ENCODE data around the gene TMEM119.
"Not testable (repeated sequence)": the region's sequence is repeated elsewhere in the genome, so short reads cannot be mapped to it uniquely, and the experiment has no call there.

TMEM119 gene

GRCh38 chr12:108638141-108638827 is 40.4 kb upstream of the TMEM119 start:
- H3K9me3 Mint-ChIP-seq = no peaks in the 10 kb centered on the region
- H3K4me1 Mint-ChIP-seq = peaks cover 67% of the 10 kb centered on the region
- no peak overlapping the region for H3K4me3 Mint-ChIP-seq
- DNase-seq (no peak), ATAC-seq (no peak)
- H3K36me3 Mint-ChIP-seq (ENCODE audit: low read depth) = no peaks in the 10 kb centered on the region
- H3K27ac Mint-ChIP-seq = no peak overlapping the region
- H3K27me3 Mint-ChIP-seq = no peaks in the 10 kb centered on the region

GRCh38 chr12:108637222-108637971 is 39.5 kb upstream of the TMEM119 start:
- no peaks in the 10 kb centered on the region for H3K36me3 Mint-ChIP-seq (ENCODE audit: low read depth)
- H3K9me3 Mint-ChIP-seq = no peaks in the 10 kb centered on the region
- H3K4me1 Mint-ChIP-seq = peaks cover 75% of the 10 kb centered on the region
- no peak for ATAC-seq
- H3K27ac Mint-ChIP-seq = peak overlapping the region; percentile 22
- no peak overlapping the region for H3K4me3 Mint-ChIP-seq
- DNase-seq = no peak
- no peaks in the 10 kb centered on the region for H3K27me3 Mint-ChIP-seq

DNA sequence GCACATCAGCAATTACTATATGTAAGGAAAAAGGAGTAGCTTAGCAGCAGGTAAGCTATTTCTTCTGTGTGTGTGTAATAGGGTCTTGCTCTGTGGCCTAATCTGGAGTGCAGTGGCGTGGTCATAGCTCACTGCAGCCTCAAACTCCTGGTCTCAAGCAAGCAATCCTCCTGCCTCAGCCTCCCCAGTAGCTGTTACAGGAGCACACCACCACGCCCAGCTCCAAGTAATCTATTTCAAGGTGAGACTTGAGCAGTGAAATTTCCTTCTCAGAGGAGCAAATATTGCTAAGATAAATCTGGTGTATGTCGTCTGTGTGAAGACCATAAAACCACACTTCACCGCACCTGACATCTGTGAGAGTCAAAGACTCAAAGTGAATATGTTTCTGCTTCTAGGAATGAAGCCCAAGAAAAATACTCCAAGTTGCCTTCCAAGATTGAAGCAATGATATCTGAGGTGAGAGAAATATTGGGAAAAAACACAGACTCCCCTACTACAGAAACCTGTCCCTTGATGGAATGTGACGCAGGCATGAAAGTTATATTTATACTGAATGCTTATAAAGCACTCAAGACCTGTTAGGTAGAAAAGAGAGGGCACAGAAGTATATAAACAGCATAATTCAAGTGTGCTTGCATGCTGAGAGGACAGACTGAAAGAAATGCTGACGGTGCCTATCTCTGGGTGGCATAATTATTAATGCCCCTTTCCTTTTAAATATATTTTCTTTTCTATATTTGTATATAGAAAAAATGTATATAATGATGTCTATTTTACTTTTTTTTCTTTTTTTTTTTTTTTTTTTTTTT is 38.3 kb upstream of the TMEM119 start:
- Mint-ChIP-seq H3K4me1 (peaks cover 78% of the 10 kb centered on the region), H3K9me3 (no peaks in the 10 kb centered on the region), H3K27me3 (no peaks in the 10 kb centered on the region), H3K36me3 (ENCODE audit: low read depth) (peaks cover 5% of the 10 kb centered on the region), H3K27ac (peak overlapping the region; percentile 94), H3K4me3 (peak overlapping the region; percentile 85)
- DNase-seq (no peak), ATAC-seq (no peak)

DNA sequence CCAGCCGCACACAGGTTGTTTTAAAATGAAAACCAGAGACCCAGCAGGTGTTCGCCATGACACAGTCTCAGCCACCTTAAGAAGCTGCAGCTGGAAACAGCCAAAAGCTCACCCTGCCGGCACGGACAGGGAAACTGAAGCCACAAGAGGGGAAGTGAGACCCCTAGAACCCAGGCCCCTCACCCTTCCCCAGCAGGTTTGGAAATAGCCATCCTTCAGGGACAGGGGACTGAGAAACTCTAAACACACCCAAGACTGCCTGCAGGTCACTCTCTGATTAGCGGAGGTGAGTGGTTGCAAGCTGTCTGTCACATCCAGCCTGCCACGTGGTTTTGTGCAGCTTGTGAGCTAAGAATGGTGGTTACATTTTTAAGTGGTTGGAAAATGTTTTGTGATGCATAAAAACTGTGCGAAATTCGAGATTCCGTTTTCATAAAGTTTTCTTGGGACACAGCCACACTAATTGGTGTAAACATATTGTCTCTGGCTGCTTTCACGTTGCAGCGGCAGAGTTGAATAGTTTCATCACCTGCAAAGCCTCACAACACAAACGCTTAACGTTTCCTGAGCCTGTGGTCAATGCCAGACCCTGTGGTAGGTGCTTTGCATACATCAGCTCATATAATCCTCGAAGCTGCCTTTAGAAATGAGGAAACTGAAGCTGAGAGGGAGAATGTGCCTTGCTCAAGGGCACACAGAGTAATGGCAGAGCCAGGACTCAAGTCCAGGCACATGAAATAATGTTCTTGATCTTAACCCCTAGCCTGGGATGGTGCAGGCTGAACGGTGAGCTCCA is 37.5 kb upstream of the TMEM119 start:
- H3K9me3 Mint-ChIP-seq = peaks cover 3% of the 10 kb centered on the region
- ATAC-seq (peak; percentile 24), DNase-seq (peak; percentile 53)
- H3K27ac Mint-ChIP-seq = peak overlapping the region; percentile 94
- H3K4me3 Mint-ChIP-seq = peak overlapping the region; percentile 85
- H3K36me3 Mint-ChIP-seq (ENCODE audit: low read depth) = peaks cover 10% of the 10 kb centered on the region
- H3K27me3 Mint-ChIP-seq = no peaks in the 10 kb centered on the region
- peaks cover 79% of the 10 kb centered on the region for H3K4me1 Mint-ChIP-seq

GRCh38 chr12:108634341-108634751 is 36.5 kb upstream of the TMEM119 start:
- H3K36me3 Mint-ChIP-seq (ENCODE audit: low read depth) = peaks cover 10% of the 10 kb centered on the region
- H3K9me3 Mint-ChIP-seq = peaks cover 3% of the 10 kb centered on the region
- H3K4me3 Mint-ChIP-seq = peak overlapping the region; percentile 85
- ATAC-seq (peak; percentile 5), DNase-seq (peak; percentile 68)
- H3K4me1 Mint-ChIP-seq = peaks cover 80% of the 10 kb centered on the region
- H3K27ac Mint-ChIP-seq = peak overlapping the region; percentile 94
- H3K27me3 Mint-ChIP-seq = no peaks in the 10 kb centered on the region

GRCh38 chr12:108633534-108634248 is 35.8 kb upstream of the TMEM119 start, which contains the start of gene SELPLG:
SELPLG (minus strand) TSS chr12:108633894; CDS start chr12:108624307, 9,587 bp downstream.
- Mint-ChIP-seq H3K36me3 (ENCODE audit: low read depth) (peaks cover 10% of the 10 kb centered on the region), H3K9me3 (peaks cover 3% of the 10 kb centered on the region), H3K4me1 (peaks cover 83% of the 10 kb centered on the region), H3K27ac (peak within 1 kb of the TSS; percentile 94), H3K27me3 (no peaks in the 10 kb centered on the region), H3K4me3 (peak within 1 kb of the TSS; percentile 85)
- ATAC-seq (peak; percentile 53), DNase-seq (peak; percentile 86)

GRCh38 chr12:108633081-108633533 is 35.2 kb upstream of the TMEM119 start:
- DNase-seq (no peak), ATAC-seq (no peak)
- Mint-ChIP-seq H3K4me1 (peaks cover 89% of the 10 kb centered on the region), H3K27me3 (no peaks in the 10 kb centered on the region), H3K9me3 (peaks cover 3% of the 10 kb centered on the region), H3K27ac (peak overlapping the region; percentile 94), H3K36me3 (ENCODE audit: low read depth) (peaks cover 13% of the 10 kb centered on the region), H3K4me3 (peak overlapping the region; percentile 85)

- ATAC-seq, H3K9me3 Mint-ChIP-seq, H3K27me3 Mint-ChIP-seq, DNase-seq: not testable (repeated sequence)
- peaks cover 94% of the 10 kb centered on the region for H3K4me1 Mint-ChIP-seq
- H3K4me3 Mint-ChIP-seq = peak overlapping the region; percentile 85
- H3K27ac Mint-ChIP-seq = peak overlapping the region; percentile 94
- H3K36me3 Mint-ChIP-seq (ENCODE audit: low read depth) = peaks cover 13% of the 10 kb centered on the region
These were observed 33.4 kb upstream of the TMEM119 start for GRCh38 chr12:108631261-108631660.

DNA sequence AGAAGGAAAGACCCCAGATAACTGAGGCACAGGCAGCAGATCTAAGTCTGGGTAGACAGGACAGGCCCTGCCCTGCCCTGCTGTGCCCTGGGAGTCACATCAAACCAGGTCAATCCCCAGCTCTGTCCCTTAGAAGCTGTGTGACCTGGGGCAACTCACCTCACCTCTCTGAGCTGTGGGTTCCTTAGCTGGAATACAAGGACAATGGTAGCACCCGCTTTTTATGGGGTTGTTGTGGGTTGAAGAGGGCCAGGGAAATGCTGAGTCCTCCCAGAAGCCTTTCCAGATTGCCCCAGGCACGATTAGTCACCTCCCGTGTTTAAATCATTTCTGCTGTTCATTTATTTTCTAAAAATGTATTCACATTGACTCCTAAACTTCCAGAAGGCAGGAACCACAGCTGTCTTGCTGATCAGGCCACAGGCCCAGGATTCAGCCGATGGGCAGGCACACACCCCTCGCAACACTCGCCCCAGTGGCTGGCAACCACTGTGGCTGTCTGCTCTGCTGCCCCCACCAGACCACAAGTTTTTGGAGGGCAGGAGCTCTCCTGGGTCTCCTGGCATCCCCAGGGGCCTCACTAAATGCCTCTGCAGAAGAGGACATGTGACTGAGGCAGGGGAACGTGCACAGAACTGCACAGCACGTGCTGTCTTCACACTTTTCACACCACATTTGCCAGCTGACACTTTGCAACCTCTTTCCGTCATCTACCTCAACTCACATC is 32.8 kb upstream of the TMEM119 start:
- no peaks in the 10 kb centered on the region for H3K27me3 Mint-ChIP-seq
- H3K36me3 Mint-ChIP-seq (ENCODE audit: low read depth) = peaks cover 13% of the 10 kb centered on the region
- peaks cover 92% of the 10 kb centered on the region for H3K4me1 Mint-ChIP-seq
- peak; percentile 4 for ATAC-seq
- DNase-seq = peak; percentile 45
- peaks cover 3% of the 10 kb centered on the region for H3K9me3 Mint-ChIP-seq
- H3K4me3 Mint-ChIP-seq = peak overlapping the region; percentile 85
- H3K27ac Mint-ChIP-seq = peak overlapping the region; percentile 94

GRCh38 chr12:108629824-108630476 is 32.1 kb upstream of the TMEM119 start:
- H3K9me3 Mint-ChIP-seq = peaks cover 3% of the 10 kb centered on the region
- no peaks in the 10 kb centered on the region for H3K27me3 Mint-ChIP-seq
- H3K36me3 Mint-ChIP-seq (ENCODE audit: low read depth) = peaks cover 15% of the 10 kb centered on the region
- DNase-seq = peak; percentile 67
- peak overlapping the region; percentile 94 for H3K27ac Mint-ChIP-seq
- peak; percentile 53 for ATAC-seq
- H3K4me3 Mint-ChIP-seq = peak overlapping the region; percentile 85
- peaks cover 88% of the 10 kb centered on the region for H3K4me1 Mint-ChIP-seq

GRCh38 chr12:108629151-108629550 is 31.3 kb upstream of the TMEM119 start:
- Mint-ChIP-seq H3K9me3 (peaks cover 3% of the 10 kb centered on the region), H3K27me3 (no peaks in the 10 kb centered on the region), H3K4me1 (peaks cover 81% of the 10 kb centered on the region), H3K36me3 (ENCODE audit: low read depth) (peaks cover 18% of the 10 kb centered on the region), H3K4me3 (peak overlapping the region; percentile 85), H3K27ac (peak overlapping the region; percentile 94)
- ATAC-seq (no peak), DNase-seq (no peak)

GRCh38 chr12:108627134-108627920 is 29.4 kb upstream of the TMEM119 start:
- no peak overlapping the region for H3K4me3 Mint-ChIP-seq
- H3K27ac Mint-ChIP-seq = peak overlapping the region; percentile 94
- peaks cover 34% of the 10 kb centered on the region for H3K36me3 Mint-ChIP-seq (ENCODE audit: low read depth)
- H3K27me3 Mint-ChIP-seq = no peaks in the 10 kb centered on the region
- no peak for ATAC-seq
- peaks cover 3% of the 10 kb centered on the region for H3K9me3 Mint-ChIP-seq
- no peak for DNase-seq
- H3K4me1 Mint-ChIP-seq = peaks cover 71% of the 10 kb centered on the region
